NCI-H2107 (cell line): Measurements from ENCODE around the gene SDE2.
"Not testable (repeated sequence)": the region's sequence is repeated elsewhere in the genome, so short reads cannot be mapped to it uniquely, and the experiment has no call there.

Experiments used
- DNase-seq: peaks from one replicate; lab custom pipeline; 2025; lab: John Stamatoyannopoulos, UW

SDE2 gene

GRCh38 chr1:226006686-226007085, 7.5 kb upstream of the SDE2 start:
- no peak for DNase-seq

DNA sequence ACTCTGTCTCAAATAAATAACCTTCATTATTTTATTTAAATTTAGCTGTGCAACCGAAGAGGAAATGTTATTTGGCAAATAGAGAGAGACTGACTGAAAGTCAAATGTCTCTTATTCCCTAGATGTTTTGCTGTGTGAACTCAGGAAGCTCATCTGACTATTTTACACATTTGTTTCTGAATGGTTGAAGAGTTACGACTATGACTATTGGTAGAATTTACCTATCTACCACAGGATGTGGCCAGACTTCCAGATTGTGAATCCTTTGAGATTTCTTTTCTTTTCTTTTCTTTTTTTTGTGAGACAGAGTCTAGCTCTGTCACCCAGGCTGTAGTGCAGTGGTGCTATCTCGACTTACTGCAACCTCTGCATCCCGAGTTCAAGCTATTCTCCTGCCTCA, 5.3 kb upstream of the SDE2 start:
- no peak for DNase-seq

- no peak for DNase-seq
Observed at GRCh38 chr1:226003502-226004170, 4.5 kb upstream of the SDE2 start.

GRCh38 chr1:226002667-226003501, 3.7 kb upstream of the SDE2 start:
- peak; percentile 87 for DNase-seq

GRCh38 chr1:226001963-226002666, 3.0 kb upstream of the SDE2 start:
- DNase-seq: peak; percentile 62

GRCh38 chr1:226001088-226001487, 1.9 kb upstream of the SDE2 start:
- no peak for DNase-seq

DNA sequence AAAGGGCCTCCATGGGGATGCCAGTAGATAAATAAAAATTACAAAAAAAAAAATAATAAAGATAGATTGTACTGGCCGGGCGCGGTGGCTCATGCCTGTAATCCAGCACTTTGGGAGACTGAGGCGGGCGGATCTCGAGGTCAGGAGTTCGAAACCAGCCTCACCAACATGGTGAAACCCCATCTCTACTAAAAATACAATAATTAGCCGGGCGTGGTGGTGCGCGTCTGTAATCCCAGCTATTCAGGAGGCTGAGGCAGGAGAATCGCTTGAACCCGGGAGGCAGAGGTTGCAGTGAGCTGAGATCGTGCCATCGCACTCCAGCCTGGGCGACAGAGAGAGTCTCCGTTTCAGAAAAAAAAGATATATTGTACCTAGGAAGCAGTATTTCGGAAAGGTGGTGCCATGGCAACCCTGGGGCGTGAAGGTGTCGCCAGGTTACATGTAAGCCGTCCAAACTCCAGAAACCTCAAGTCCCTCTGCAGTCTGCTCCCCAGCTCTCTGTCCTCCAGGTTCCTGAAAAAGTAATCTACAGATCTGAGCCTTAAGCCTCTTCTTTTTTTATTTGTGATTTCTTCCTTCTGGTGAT, 1.4 kb upstream of the SDE2 start:
- not testable (repeated sequence) for DNase-seq

GRCh38 chr1:225999912-226000337, 782 bp upstream of the SDE2 start:
- no peak for DNase-seq

DNA sequence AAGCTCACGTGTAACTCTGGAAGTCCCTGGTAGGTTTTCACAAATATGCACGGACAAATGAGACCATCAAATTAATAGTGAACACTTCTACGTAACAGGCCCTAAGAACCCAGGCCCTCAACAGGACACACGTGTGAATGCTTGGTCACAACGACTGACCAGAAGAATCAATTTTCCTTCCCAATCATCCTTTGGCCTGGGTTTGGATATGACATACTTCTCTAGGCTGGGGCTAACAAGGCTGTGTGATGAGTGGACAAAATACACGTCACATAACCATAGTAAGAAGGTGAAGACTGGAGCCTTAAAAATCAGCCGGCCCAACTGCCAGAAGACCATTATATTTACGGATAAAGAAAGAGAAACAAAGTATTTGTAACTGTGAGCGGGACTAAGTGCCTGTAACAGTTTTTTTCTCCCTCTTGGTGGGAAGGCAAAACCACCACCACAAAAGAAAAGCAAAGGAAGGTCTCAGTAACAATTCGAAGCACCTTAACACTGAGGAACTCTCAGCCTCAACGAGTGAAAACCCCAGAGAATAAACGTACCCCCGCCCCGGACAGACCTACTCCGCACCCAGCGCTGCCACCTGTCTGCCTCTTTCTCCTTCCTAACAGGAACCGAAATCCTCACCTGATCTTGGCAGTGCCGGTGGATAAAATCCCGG, 450 bp downstream of the SDE2 start:
- DNase-seq: no peak

DNA sequence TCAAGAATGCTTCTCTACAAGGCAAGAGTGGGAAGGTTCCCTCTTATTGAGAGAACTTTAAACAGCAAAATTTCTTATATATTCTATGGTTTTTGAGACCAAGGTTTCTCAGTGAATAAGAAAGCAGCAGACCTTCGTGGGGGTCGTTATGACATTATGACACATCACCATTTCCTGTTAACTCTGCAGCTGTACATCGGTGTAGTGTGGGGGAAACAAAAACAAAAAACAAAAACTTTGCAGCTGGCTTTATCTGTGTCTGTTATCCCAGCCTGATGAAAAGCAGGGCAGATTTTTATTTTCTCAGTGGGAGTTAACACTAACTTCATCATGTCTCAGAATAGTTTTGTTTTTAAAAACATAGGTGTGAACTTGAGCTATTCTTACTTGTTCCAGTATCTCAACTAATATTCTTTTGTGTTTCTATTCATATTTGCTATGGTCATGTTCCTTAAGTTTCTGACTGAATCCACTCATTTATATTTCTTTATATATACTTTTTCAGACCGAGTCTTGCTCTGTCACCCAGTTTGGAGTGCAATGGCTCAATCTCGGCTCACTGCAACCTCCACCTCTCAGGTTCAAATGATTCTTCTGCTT, 2.1 kb downstream of the SDE2 start:
- no peak for DNase-seq

DNA sequence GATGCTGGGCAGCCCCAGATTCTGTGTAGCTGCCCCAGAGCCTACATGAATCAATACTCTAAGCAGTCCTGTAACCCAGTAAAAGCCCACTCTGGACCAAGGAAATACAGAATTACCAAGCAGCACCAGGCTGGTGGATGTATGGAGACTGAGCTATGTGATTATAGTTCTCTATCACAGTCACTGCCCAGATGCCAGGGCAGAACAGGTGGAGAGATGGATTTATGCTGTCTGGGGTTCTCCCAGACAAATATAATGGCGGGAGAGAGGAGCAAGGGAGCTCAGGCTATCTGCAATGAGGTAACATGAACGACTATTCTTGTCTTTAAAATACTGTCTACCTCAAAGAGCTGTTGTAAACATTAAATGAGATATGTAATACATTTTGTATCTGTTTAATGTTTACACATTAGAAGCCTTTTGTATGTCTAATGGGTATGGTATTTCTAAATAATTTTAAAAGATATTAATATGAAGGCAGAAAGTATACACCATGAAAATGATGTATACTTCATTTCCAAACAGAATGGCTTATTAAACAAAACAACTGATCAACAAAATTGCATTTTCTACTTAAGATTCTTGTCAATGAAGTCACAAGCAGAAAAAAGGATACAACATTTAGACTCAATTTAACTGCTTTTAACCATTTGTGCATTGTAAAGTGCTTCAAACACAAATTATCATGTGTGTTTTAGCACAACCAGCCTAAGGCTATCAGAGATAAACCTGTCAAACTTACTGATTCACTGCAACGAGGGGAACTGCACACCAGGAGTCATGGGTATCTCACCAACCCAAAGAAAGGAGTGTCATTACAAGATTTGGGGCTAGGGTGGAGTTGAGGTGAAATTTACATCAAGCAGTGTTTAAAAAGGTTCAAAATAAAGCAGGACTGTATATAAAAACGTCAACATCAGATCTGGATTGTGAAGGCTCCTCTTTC, 3.0 kb downstream of the SDE2 start:
- no peak for DNase-seq

DNA sequence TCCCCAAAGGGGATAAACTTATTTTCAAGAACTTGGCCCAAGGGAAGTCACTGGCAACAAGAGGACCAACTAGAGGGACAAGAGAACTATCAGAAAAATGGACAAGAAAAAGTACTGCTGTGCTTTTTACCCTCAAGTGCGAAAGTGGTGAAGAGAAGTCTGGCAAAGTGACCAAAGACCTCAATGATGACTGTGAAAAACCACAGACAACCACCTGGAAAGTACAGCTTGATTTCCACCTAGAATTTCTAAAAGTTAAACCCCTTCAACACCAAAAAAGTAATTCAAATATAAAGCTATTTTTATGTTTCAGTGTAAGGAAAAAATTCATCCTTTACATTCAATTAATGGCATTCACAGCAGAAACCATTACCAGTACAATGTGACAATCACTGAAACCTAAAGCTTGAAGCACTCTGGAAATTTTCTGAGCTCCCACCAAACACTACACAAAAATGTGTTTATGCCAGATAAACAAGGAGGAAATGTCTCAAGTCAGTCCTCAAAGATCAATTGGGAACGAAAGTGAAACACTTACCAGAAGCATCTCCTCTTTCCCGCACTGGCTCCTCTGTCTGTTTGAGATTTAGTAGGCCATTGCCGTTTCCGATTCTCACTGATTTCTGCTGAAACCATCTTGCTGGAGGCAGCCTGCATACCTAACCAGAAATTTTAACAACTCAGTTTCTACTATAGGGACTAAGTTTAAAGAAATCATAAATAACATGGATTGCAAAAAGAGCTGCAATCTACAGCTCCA, 8.3 kb downstream of the SDE2 start:
- no peak for DNase-seq

DNA sequence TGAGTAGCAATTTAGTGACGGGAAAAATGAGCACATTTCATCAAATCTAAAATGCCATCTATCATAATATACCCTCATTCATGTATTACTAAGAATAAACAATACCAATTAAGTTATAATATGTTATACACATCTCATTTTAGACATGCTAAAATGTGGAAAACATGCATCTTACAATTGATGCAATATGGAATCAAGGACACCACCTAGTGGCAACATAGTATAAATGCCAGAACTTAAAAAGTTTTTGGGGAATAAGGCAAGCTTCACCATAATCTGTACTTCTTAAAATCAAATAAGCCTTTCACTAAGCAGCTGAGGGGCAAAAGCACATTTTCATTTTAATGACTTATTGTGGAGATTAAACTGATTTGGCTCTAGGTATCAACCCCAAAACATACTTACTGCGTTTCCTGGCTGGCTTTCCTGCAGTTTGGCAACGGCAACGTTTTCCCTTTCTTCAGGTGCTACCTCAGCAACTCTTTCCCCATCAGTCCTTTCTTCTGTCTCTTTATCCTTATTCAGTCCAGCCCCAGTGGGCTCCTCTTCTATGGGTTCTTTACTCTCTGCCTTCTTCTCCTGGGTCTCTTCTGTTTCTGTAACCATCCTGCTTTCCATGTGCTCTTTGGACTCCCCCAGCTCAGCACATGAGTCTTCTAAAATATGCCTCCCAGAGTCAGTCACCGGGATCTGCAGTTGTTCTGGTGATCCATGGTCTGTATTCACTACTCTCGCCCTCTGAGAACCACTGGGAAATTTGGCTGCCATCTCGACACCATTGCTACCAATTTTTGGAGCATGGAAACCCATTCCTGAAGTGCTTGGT, 11.4 kb downstream of the SDE2 start:
- no peak for DNase-seq

DNA sequence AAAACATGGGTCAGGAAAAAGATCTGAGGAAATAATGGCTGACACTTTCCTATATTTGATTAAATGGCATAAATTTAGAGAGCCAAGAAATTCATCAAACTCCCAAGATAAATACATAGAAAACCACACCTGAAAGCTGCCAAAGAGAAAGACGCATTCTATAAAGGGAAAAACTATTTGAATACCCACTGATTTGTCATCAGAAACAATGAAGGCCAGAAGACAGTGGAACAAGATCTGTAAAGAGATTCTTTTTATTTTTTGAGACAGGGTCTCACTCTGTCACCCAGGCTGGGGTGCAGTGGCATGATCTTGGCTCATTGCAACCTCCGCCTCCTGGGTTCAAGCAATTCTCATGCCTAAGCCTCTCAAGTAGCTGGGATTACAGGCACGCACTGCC, 17.4 kb downstream of the SDE2 start:
- no peak for DNase-seq

DNA sequence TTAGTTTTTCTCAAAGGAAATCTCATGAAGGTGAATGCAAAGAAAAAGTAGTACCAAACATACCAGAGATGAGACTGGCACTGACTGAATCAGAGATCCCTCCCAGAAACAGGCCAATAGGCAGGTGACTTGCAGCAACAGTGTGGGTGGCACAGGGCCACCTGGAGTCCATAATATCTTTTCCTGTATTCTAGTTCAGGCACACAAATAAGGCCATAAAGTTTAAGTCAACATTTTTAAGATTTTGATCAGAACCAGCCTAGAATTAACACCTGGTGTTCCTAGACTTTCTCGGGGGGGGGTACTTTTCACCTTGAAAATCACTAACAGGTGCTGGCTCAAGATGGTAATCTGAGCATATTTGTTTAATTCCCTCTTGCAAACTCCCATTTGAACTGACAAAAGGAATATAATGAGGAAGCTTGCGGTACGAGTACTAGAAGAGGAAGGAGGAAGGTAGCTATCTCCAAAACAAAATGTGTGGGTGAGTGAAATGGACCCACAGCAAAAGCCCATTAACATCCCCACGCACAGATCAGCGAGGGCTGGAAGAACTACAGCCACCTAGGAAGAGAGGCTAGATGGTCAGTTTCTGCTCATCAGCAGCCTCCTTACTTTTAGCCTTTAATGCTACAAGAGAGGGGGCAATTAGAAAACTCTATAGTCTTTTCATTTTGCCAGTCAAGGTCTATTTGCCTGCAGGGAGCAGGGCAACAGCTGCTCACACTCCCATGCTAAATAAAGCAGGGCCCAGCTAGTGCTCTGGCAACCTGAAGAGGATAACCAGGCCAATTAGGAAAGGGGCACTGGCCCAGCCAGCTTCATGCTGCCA, 18.9 kb downstream of the SDE2 start:
- peak; percentile 83 for DNase-seq

- DNase-seq: no peak
Observed at GRCh38 chr1:225979421-225979820, 19.7 kb downstream of the SDE2 start.

DNA sequence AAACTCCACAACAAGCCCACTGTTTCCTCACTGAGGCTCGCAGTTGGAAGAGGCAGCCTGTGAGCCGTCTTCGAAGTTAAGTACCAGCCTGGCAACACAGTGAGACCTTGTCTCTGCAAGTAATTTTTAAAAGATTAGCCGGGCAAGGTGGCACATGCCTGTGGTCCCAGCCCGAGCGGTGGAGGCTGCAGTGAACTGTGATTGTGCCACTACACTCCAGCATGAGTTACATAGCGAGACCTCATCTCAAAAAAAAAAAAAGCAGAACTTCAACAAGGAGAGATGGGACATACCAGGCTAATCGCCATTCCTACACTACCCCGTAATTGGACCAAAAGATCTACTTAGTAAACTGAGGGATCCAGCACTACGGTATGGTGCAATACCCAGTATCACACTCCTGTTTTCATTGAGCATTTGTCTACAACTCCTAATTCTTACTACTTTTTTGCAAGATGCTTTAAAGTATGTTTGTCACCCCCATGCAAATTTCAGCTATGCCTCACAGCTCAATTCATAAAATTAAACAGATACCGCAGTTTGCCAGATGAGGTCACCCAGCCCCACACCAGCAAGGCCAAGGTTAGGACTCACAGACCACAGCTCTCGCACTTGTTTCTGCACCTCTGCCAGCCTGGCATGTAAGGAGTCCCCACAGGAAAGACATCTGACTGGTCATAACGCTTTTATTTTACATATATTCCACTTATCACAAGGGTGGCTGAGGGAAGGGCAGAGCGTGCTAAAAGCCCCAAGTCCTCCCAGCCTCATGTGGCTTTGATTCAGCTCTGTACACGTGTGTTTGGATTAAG, 21.0 kb downstream of the SDE2 start:
- DNase-seq: no peak
